Caco-2 (cell line): ENCODE measurements around the gene HECTD1. TPM values are rescaled to one million over a fixed set of nuclear protein-coding genes. Genes with fewer than 3 reads are reported as not detected.
A peak's percentile ranks its signal among the peaks of the same experiment; 100 is the strongest.

Experiments
- BruUV-seq: library from RNA; stranded (reverse); fragments of 400-500 nt; replicated peaks from 2 replicates; lab custom pipeline; 2021; lab: Mats Ljungman, UMichigan
- CTCF ChIA-PET: fragments of 300-600 bp; sonication (Branson Sonifier 250); formaldehyde crosslinking; loops from one replicate; lab custom pipeline; 2022; ENCODE audit warnings: antibody characterized with exemption; lab: Charles Lee
- POLR2A ChIA-PET: fragments of 300-600 bp; sonication (Branson Sonifier 250); formaldehyde crosslinking; loops from one replicate; lab custom pipeline; 2022; ENCODE audit warnings: antibody characterized with exemption; lab: Charles Lee
- DNase-seq, 2 experiments: peaks; one replicate each; pipeline versions ENCODE4 v3.0.0 to v3.0.0-alpha.2; 2020 to 2022
- H3K27me3 ChIP-seq: replicated peaks from 2 replicates; pipeline ENCODE4 v1.6.0; 2011; ENCODE audit warnings: low read length; ENCODE audit not compliant: control insufficient read depth, insufficient read depth
- H3K36me3 ChIP-seq: 2 replicates; pipeline ENCODE4 v1.5.1; 2011; ENCODE audit warnings: low read length; ENCODE audit not compliant: control insufficient read depth, insufficient read depth
- H3K4me1 ChIP-seq: fragments of 250-450 bp; sonication (Bioruptor Pico); 2 replicates; pipeline ENCODE4 v1.5.1; 2020; ENCODE audit warnings: mild to moderate bottlenecking
- H3K4me3 ChIP-seq: 2 replicates; pipeline ENCODE4 v1.5.1; 2011; ENCODE audit warnings: low read depth, mild to moderate bottlenecking, control low read depth, low read length
- H3K9me3 ChIP-seq: fragments of 250-450 bp; sonication (Bioruptor Pico); 2 replicates; pipeline ENCODE4 v1.5.1; 2020; ENCODE audit warnings: mild to moderate bottlenecking, moderate library complexity
- H3K27ac Mint-ChIP-seq: one replicate; pipeline ENCODE4 v1.8.0; 2022; ENCODE audit warnings: mixed read lengths; ENCODE audit not compliant: unreplicated experiment
- H3K27me3 Mint-ChIP-seq: one replicate; pipeline ENCODE4 v1.8.0; 2022; ENCODE audit warnings: mixed read lengths; ENCODE audit not compliant: insufficient read depth, unreplicated experiment
- H3K36me3 Mint-ChIP-seq: one replicate; pipeline ENCODE4 v1.8.0; 2022; ENCODE audit warnings: mild to moderate bottlenecking, mixed read lengths; ENCODE audit not compliant: insufficient read depth, unreplicated experiment
- H3K4me1 Mint-ChIP-seq: one replicate; pipeline ENCODE4 v1.8.0; 2022; ENCODE audit warnings: low read depth, mixed read lengths; ENCODE audit not compliant: unreplicated experiment
- H3K4me3 Mint-ChIP-seq: one replicate; pipeline ENCODE4 v1.8.0; 2022; ENCODE audit warnings: mild to moderate bottlenecking, moderate library complexity, mixed read lengths; ENCODE audit not compliant: unreplicated experiment
- H3K9me3 Mint-ChIP-seq: one replicate; pipeline ENCODE4 v1.8.0; 2022; ENCODE audit warnings: mixed read lengths; ENCODE audit not compliant: unreplicated experiment
- intact Hi-C: fragments of 100-400 bp; cut with micrococcal nuclease; formaldehyde crosslinking; loops from one replicate; pipeline ENCODE4 v1.10.0; 2022; ENCODE audit not compliant: unreplicated experiment
- total RNA-seq: library from RNA; stranded (reverse); gene quantifications from 2 replicates; pipeline ENCODE4 v1.2.3, GENCODE V29; 2022
- TF ChIP-seq, protein P1 (sequence below), 2 experiments: fragments of 200-600 bp in 1 of 2; IDR thresholded peaks; 1 replicate in 1 of 2; 2 replicates in 1 of 2; pipeline versions ENCODE4 v1.5.1 to v1.8.0; 2011 to 2022; ENCODE audit warnings: antibody characterized with exemption in 1 of 2, control low read depth in 1 of 2, inconsistent platforms in 1 of 2, low read depth in 1 of 2, low read length in 1 of 2, mild to moderate bottlenecking in 1 of 2, moderate library complexity in 1 of 2; ENCODE audit not compliant: insufficient read depth in 1 of 2, severe bottlenecking in 1 of 2, unreplicated experiment in 1 of 2

The HECTD1 gene
- total RNA-seq, 1 experiment from 2014 or later: 146 TPM

DNA sequence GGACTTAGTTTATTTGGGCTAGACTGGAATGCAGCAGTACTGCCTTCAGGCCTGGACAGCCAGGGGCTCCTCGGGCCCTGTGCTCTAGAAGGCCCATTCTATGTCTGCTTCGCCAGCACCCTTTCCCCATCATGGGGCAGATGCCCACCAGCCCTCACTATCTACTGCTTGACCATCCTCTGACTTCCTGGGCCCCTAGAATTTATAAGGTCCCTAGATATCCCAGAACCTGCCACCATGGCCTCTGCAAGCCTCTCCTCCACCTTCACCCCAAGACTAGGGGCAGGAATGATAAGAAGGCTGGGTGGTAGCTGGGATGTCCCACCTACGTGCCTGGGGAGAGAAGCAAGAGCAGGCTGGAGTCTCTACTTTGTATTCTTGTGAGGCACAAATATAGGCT is 122.6 kb downstream of the HECTD1 start:
- no peaks in the 10 kb centered on the region for H3K4me1 Mint-ChIP-seq
- H3K27me3 Mint-ChIP-seq: no peaks in the 10 kb centered on the region
- TF ChIP-seq, protein P1, sequence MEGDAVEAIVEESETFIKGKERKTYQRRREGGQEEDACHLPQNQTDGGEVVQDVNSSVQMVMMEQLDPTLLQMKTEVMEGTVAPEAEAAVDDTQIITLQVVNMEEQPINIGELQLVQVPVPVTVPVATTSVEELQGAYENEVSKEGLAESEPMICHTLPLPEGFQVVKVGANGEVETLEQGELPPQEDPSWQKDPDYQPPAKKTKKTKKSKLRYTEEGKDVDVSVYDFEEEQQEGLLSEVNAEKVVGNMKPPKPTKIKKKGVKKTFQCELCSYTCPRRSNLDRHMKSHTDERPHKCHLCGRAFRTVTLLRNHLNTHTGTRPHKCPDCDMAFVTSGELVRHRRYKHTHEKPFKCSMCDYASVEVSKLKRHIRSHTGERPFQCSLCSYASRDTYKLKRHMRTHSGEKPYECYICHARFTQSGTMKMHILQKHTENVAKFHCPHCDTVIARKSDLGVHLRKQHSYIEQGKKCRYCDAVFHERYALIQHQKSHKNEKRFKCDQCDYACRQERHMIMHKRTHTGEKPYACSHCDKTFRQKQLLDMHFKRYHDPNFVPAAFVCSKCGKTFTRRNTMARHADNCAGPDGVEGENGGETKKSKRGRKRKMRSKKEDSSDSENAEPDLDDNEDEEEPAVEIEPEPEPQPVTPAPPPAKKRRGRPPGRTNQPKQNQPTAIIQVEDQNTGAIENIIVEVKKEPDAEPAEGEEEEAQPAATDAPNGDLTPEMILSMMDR (IDR thresholded peaks at IDR 0.05; ENCODE audit: insufficient read depth in 1 of 2, low read depth in 1 of 2, low read length in 1 of 2, severe bottlenecking in 1 of 2, unreplicated experiment in 1 of 2): no peak
- no peaks in the 10 kb centered on the region for H3K4me1 ChIP-seq
- no peaks in the 10 kb centered on the region for H3K36me3 ChIP-seq
- no TSS peak for BruUV-seq
- CTCF ChIA-PET: no interaction called here
- no peak overlapping the region for H3K4me3 Mint-ChIP-seq
- no peak overlapping the region for H3K4me3 ChIP-seq
- H3K36me3 Mint-ChIP-seq: peaks cover 4% of the 10 kb centered on the region
- H3K9me3 Mint-ChIP-seq: no peaks in the 10 kb centered on the region
- no peak overlapping the region for H3K27ac Mint-ChIP-seq
- H3K9me3 ChIP-seq: no peaks in the 10 kb centered on the region
- intact Hi-C loops: no loop called here
- H3K27me3 ChIP-seq: no peaks in the 10 kb centered on the region
- POLR2A ChIA-PET: no interaction called here
- no peak for DNase-seq

DNA sequence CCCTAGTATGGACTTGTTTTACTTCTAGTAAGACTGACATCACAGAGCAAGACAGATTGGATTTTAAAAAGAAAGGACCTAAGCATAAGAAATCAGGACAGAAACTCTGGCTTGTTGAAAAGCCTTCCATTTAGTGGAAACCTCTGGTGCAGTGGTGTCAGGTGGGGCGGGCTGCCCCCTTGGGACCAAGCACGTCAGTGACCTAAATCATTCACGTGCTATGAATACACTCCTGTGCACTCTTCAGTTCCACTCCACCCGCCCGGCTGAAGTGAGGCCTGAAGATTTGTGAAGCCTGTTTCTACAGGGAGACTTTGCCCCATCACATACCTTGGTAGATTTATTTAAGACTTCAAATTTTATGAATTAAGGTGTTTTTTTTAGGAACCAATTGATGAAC is 123.2 kb downstream of the HECTD1 start:
- Histone ChIP-seq H3K9me3 (no peaks in the 10 kb centered on the region), H3K27me3 (no peaks in the 10 kb centered on the region), H3K4me1 (no peaks in the 10 kb centered on the region), H3K36me3 (no peaks in the 10 kb centered on the region), H3K4me3 (no peak overlapping the region)
- ChIA-PET POLR2A (no interaction called here), CTCF (no interaction called here)
- H3K4me3 Mint-ChIP-seq: no peak overlapping the region
- H3K27ac Mint-ChIP-seq: no peak overlapping the region
- TF ChIP-seq, protein P1 (IDR thresholded peaks at IDR 0.05; ENCODE audit: insufficient read depth in 1 of 2, low read depth in 1 of 2, low read length in 1 of 2, severe bottlenecking in 1 of 2, unreplicated experiment in 1 of 2): peak in 1 of 2 experiments; percentile 11
- H3K9me3 Mint-ChIP-seq: no peaks in the 10 kb centered on the region
- peak in 1 of 2 experiments; percentile 15 for DNase-seq
- H3K36me3 Mint-ChIP-seq: peaks cover 4% of the 10 kb centered on the region
- intact Hi-C loops: no loop called here
- H3K27me3 Mint-ChIP-seq: no peaks in the 10 kb centered on the region
- no TSS peak for BruUV-seq
- no peaks in the 10 kb centered on the region for H3K4me1 Mint-ChIP-seq

DNA sequence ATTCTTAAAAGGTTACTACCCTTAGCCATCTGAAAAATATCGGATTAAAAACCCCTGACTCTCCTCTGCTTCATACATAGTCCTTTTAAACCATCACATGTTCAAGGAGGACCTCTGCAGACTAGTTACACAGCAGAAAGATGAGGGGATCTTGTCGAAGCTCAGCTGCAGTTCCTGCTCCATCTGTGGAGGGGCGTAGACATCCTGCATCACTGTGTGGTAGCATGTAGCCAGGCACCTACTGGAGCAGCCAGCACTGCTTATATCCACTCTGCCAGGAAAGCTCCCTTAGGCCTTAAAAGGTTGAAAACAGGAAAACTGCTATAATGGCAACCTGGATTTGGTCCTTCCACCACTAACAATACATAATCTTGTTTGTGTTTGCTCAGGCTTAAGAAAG is 123.8 kb downstream of the HECTD1 start:
- Histone ChIP-seq H3K4me1 (no peaks in the 10 kb centered on the region), H3K9me3 (no peaks in the 10 kb centered on the region), H3K4me3 (no peak overlapping the region), H3K36me3 (no peaks in the 10 kb centered on the region), H3K27me3 (no peaks in the 10 kb centered on the region)
- H3K4me1 Mint-ChIP-seq: no peaks in the 10 kb centered on the region
- no peak overlapping the region for H3K27ac Mint-ChIP-seq
- H3K27me3 Mint-ChIP-seq: no peaks in the 10 kb centered on the region
- H3K9me3 Mint-ChIP-seq: no peaks in the 10 kb centered on the region
- ChIA-PET CTCF (no interaction called here), POLR2A (no interaction called here)
- DNase-seq: no peak
- intact Hi-C loops: no loop called here
- H3K4me3 Mint-ChIP-seq: no peak overlapping the region
- TF ChIP-seq, protein P1 (IDR thresholded peaks at IDR 0.05; ENCODE audit: insufficient read depth in 1 of 2, low read depth in 1 of 2, low read length in 1 of 2, severe bottlenecking in 1 of 2, unreplicated experiment in 1 of 2): no peak
- BruUV-seq: no TSS peak
- H3K36me3 Mint-ChIP-seq: peaks cover 4% of the 10 kb centered on the region
